Measurements from ENCODE around the gene MYO1E.
"Not testable (repeated sequence)": the region's sequence is repeated elsewhere in the genome, so short reads cannot be mapped to it uniquely, and the experiment has no call there.

MYO1E gene

DNA sequence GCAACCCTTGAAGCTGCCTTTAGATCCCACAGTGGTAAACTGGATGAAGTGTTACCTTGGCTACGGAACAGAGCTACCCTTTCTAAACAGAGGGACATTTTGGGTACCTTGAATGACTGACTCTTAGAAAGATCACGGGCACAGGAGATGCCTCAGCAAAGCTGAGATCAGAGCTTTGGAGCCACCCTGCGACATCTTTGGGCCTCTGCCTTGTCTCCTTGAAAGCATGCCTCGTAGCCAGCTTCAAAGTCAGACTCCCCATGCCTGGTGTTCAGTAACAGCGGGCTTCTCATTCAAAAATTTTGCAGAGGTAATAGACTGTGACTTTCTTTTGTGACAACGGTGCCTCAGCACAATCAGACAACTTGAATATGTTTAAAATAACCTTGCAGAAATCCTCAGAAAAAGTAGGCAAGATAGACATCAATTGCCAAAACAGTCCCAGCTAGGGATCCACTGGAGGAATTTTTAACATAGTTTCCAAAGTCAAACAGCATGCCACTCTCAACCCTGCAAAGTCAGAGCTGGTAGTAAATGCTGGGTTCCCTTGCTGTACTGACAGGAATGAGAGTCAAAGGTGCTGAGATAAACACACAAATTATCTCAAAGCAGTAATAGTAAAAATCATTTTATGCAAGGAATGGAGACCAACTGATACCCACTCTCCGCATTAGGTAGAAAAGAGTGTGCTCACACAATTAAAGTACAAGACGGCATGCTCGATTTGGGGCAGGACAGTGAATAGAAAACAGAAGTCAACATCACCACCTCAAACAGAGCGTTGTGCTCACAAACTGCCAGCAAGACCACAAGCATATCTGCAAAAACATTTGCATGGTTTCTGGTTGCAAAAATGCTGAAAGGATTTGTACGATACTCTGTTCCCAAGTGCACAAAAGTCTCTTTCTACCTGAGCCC lies 82.1 kb downstream of the MYO1E start:
- DNase-seq, result no peak

DNA sequence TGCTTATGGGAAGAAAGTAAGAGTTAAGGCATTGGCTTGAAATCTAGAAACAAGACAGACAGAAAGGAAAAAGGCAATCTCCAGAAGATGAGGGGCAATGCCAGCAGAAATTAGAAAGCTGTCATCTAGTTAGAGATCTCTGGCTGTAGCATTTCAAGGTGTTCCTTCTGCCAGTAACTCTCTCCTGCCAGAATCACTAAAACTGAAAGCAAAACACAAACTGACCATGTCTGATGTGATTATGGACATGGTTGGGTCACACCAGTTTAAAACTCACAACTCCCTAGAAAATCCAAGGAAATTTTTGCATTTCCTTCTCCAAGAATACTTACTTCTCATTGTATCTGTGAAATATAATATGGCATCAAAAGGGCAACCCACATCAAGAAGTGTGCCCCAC lies 83.1 kb downstream of the MYO1E start:
- no peak for DNase-seq

DNA sequence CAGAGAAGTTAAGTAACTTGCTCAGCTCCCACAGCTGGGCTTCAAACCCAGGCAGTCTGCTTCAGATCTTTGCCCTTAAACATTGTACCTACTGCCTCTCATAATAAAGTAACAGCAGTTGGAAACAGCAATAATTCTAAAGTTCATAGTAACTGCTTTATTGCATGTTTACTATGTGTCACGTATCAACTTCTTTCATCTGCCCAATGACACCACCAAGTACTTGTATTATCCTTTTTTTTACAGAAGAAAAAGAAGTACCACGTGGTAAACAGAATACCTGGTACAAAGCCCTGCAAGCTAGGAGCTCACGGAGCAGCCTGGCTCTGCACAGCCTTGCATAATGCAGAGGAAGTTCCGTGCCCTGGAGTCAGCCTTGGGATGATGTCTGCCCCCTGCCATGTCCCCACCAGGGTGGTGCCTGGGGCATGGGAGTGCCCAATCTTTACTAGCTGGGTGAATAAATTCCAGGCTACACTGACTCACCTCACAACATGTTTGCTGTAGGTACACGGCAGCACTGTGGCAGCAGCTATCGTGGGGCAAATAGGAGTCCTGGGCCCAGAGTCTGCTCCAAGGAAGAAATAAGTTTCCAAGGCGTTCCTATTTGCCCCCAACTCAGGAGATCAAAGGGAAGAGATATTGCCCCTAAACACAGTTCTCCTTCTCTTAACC lies 88.8 kb downstream of the MYO1E start:
- no peak for DNase-seq

DNA sequence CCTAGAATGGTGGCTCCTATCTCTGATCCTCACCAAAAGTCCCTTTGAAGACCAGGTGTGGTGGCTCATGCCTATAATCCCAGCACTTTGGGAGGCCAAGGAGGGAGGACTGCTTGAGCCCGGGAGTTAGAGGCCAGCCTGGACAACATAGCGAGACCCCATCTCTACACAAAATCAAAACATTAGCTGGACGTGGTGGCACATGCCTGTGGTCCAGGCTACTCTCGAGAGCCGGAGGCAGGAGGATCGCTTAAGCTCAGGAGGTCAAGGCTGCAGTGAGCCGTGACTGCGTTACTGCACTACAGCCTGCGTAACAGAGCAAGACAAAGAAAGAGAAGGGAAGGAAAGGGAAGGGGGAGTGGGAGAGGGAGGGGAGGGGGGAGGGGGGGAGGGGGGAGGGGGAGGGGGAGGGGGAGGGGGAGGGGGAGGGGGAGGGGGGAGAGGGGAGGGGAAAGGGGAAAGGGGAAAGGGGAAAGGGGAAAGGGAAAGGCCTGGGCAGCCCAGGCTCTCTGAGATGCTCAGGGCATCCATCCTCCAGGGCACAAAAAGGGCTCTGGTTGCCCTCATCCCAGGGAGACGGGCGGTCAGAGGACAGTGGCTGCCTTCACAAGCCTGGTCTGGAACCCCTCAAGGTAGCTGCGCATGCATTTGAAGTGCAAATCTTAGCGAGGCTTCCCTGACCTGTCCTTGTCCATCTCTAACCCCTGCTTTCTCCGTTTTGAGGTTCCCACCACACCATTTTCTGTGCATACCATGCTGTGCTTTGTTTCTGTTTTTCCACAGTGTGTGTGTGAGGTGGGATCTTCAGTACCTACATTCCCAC lies 89.9 kb downstream of the MYO1E start:
- no peak for DNase-seq

- no peak for DNase-seq
These were observed 91.0 kb downstream of the MYO1E start for GRCh38 chr15:59281699-59282098.

- DNase-seq, result no peak
These were observed 91.8 kb downstream of the MYO1E start for GRCh38 chr15:59280855-59281254.

- not testable (repeated sequence) for DNase-seq
These were observed 92.4 kb downstream of the MYO1E start for GRCh38 chr15:59280292-59280691.

GRCh38 chr15:59279023-59279422 lies 93.6 kb downstream of the MYO1E start:
- no peak for DNase-seq

GRCh38 chr15:59278120-59278519 lies 94.6 kb downstream of the MYO1E start:
- no peak for DNase-seq

DNA sequence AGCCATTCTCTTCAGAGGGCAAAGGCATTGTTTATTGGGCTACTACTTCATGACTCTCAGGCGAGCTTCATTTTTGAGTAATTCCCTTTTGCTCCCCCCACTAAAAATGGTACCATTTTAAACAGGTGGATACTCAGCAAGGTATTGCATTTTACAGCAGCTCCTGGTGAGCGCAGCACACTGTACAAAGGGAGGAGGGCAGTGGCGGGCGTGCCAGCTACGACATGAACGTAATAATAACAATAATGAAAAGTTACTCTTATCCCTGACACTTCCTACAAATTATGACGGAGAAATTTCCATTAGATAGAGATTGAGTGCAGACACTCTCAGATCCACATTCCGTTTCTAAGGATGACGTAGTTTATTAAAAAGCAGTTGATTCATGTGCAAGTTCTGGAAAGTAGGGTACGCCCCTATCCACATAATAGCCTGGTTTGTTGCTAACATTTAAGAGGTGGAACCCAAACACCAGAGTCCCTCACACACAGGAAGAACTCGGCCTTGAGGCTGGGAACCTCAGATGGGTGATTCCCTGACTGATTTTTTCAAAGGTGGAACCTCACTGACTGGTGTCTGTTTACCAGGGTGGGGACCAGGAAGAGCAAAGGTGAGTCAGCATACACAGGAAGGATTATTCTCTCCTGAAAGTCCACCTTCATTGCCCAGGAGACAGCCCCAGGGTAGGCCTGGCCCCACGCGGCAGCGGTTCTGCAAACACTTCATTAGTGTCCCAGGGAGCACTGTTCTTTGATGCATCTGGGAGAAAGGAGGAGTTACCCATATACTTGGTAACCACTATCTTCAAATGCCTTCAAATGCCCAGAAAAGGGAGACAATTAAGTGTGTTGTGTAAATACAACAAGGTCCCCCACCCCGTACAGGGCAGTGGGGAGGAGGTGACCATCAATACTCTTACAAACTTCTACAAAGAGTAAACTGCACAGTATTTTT lies 96.2 kb downstream of the MYO1E start:
- DNase-seq, result no peak

DNA sequence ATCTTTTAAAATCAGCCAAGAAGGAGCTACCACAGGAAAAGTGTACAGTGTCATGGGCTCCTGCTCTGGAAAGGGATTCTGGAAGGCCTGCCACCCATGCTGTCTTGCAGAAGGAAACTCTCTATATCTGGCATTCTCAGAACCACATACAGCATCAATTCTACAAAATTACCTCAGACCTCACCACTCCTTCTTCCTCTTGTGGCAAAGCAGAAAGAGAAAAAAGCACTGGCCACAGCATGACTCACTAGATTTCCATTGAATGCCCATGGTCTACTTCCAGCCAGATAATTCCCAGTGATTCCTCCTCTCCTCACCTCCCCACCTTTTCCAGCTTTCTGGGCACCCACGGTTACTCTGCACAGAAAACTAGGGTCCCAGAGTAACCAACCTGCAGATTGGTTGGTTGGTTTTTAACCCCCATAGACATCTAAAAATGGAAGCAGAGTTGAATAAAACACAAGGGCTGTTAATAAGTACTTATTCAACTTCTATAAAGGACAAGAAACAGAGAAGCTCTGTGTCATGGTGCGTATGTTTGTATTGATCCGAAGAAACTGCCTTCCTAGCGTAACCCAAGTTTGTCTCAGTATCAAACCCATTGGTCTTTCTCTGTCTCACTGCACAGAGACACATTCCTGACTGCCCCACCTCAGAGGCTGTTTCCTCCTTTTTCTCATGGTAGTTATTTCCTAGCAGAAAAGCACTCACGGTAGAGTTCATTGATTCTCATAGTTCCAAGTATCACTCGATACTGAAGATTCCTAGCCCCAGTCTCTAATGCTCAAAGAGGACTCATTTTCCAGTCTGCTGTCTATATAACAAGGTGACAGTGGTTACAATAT lies 98.3 kb downstream of the MYO1E start:
- DNase-seq, result no peak

GRCh38 chr15:59273234-59273633 lies 99.4 kb downstream of the MYO1E start:
- no peak for DNase-seq

DNA sequence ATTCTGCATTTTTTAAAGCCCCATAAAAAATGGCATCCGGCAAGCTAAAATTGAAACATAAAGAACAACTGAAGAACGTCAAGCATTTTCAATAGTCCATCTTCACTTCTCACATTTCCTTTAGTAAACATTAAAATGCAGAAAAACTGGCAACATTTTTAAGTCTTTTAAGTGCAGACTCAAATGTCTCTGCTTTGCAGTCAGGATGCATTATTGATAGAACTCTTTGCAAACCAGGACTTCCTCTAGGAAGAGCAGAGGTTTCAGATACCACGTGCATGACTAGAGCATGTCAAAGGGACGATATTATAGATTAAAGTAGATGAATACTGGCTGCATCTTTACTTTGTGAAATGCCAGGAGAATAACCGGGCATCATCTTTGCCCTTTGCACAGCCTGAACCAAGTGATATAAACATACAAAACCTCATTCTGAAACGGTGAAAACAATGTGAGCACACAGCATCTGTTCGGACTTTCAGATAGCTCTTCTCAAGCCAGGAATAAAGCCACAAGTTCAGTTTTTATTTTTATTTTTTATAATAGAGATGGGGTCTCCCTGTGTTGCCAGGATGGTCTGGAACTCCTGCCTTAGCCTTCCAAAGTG lies 101.0 kb downstream of the MYO1E start:
- no peak for DNase-seq

DNA sequence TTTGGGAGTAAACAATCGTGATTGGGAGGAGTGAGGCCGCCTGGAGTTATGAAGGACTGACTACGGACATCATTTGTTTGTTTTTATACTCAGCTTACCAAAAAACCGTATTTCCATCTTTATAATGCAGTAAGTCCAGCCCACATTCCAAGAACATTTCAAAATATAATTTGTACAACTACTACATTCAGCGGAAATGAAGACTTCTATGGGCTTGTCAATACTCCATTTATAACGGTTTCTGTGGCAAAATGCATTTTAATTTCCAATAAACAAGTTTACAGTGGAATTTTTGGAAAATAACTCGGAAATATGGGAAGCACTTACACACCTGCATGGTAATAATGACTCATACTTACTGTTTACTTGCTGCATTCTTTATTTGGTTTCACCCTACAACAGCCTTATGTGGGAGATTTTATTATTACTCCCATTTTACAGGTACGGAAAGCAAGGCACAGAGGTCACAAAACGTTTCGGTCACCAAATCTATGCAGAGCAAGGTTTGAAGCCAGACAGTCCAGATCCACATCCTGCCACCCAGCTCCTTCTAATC lies 103.7 kb downstream of the MYO1E start:
- DNase-seq, result no peak

GRCh38 chr15:59268168-59268851 lies 104.4 kb downstream of the MYO1E start:
- no peak for DNase-seq

DNA sequence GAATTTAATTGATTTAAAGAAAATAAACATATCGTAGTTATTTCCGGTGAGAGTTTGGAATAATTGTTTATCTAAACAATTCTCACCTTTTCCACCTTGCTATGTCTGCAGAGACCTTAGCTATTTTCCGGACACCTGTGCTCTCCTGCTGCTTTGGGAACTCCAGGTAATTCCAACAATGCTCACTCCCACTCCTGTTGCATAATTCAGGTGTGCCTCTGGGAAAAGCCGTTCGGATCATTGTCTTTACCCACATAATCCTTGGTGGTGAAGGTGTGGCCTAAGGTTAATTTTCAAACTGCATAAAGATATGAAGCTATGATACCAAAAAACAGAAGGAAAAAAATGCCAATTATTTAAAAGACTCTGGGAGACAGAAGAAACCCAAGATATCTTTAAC lies 106.6 kb downstream of the MYO1E start:
- DNase-seq, result no peak

DNA sequence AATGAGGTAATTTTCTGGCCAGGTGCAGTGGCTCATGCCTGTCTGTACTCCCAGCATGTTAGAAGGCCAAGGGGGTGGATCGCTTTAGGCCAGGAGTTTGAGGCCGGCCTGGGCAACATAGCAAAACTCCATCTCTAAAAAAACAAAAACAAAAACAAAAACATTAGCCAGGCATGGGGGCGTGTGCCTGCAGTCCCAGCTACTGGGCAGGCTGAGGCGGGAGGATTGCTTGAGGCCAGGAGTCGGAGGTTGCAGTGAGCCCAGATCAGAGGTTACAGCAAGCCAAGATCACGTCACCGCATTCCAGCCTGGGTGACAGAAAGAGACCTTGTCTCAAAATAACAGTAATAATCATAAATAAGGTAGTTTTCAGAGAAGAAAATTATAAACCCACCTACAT lies 110.4 kb downstream of the MYO1E start:
- DNase-seq, result no peak

- DNase-seq, result no peak
These were observed 112.6 kb downstream of the MYO1E start for GRCh38 chr15:59260090-59260489.

GRCh38 chr15:59259137-59259943 lies 113.3 kb downstream of the MYO1E start:
- DNase-seq, result no peak

All from CD4-positive, alpha-beta T cell treated with Interleukin-17A for 1 hour (primary cell).